Endothelial cell of umbilical vein (primary cell): ENCODE data around the gene CCNA1. TPM values are rescaled to one million over a fixed set of nuclear protein-coding genes. Genes with fewer than 3 reads are reported as not detected.

ENCODE experiments used
- BruUV-seq: library from RNA; stranded (reverse); fragments of 400-500 nt; replicated peaks from 2 replicates; lab custom pipeline; 2021; lab: Mats Ljungman, UMichigan
- CTCF ChIA-PET: fragments of 300-600, 350-600 bp; sonication (Branson Sonifier 250); formaldehyde crosslinking; loops from one replicate; lab custom pipeline; 2021; ENCODE audit warnings: antibody characterized with exemption, inconsistent platforms; lab: Charles Lee
- POLR2A ChIA-PET: fragments of 300-600, 350-600 bp; sonication (Branson Sonifier 250); formaldehyde crosslinking; loops from one replicate; lab custom pipeline; 2021; ENCODE audit warnings: antibody characterized with exemption, inconsistent platforms; lab: Charles Lee
- DNase-seq: peaks from one replicate; pipeline ENCODE4 v3.0.0-alpha.2; 2011; ENCODE audit warnings: low read depth, low spot score
- FAIRE-seq: peaks from 2 replicates; lab custom pipeline; 2011; peaks lifted over from hg19 to GRCh38; lab: Jason Lieb, UNC
- H2AFZ ChIP-seq: 2 replicates; pipeline ENCODE4 v1.6.0; 2012; ENCODE audit warnings: low read depth, low read length, control low read depth, inconsistent platforms
- H3K27ac ChIP-seq: 2 replicates; pipeline ENCODE4 v1.5.1; 2011; ENCODE audit warnings: low read depth, mild to moderate bottlenecking, control low read depth, low read length, moderate library complexity; ENCODE audit not compliant: insufficient read depth
- H3K27me3 ChIP-seq, 2 experiments: 2 replicates each; pipeline versions ENCODE4 v1.6.0 to v1.6.1; 2011; ENCODE audit warnings: low read length in 2 of 2, mixed read lengths in 1 of 2; ENCODE audit not compliant: control insufficient read depth in 2 of 2, insufficient read depth in 2 of 2
- H3K36me3 ChIP-seq, 2 experiments: 2 replicates in 1 of 2; 3 replicates in 1 of 2; pipeline ENCODE4 v1.5.1; 2011; ENCODE audit warnings: low read length in 2 of 2, mild to moderate bottlenecking in 1 of 2, moderate library complexity in 1 of 2; ENCODE audit not compliant: control insufficient read depth in 2 of 2, insufficient read depth in 2 of 2; ENCODE audit errors: extremely low read depth in 1 of 2
- H3K4me1 ChIP-seq: 3 replicates; pipeline ENCODE4 v1.5.1; 2011; ENCODE audit warnings: mild to moderate bottlenecking, low read length; ENCODE audit not compliant: control insufficient read depth, insufficient read depth; ENCODE audit errors: extremely low read depth
- H3K4me2 ChIP-seq: 2 replicates; pipeline ENCODE4 v1.6.1; 2011; ENCODE audit warnings: low read length, control low read depth, mixed read lengths; ENCODE audit not compliant: insufficient read depth
- H3K4me3 ChIP-seq, 3 experiments: fragments of 200-600 bp in 1 of 3; sonication (generic), shearing (Covaris generic) in 1 of 3; replicated peaks in 1 of 3; 2 replicates each; pipeline ENCODE4 v1.5.1; 2011 to 2016; ENCODE audit warnings: control low read depth in 3 of 3, low read length in 3 of 3, mild to moderate bottlenecking in 2 of 3, inconsistent platforms in 1 of 3, low read depth in 1 of 3, moderate library complexity in 1 of 3; ENCODE audit not compliant: insufficient read depth in 1 of 3
- H3K79me2 ChIP-seq: 2 replicates; pipeline ENCODE4 v1.6.0; 2012; ENCODE audit warnings: low read length, inconsistent platforms; ENCODE audit not compliant: control insufficient read depth, insufficient read depth
- H3K9ac ChIP-seq: replicated peaks from 2 replicates; pipeline ENCODE3; 2011; ENCODE audit warnings: low read length, control low read depth; ENCODE audit not compliant: insufficient read depth; ENCODE audit errors: extremely low read depth
- H3K9me1 ChIP-seq: replicated peaks from 3 replicates; pipeline ENCODE4 v1.6.0; 2011; ENCODE audit warnings: mild to moderate bottlenecking, low read length; ENCODE audit not compliant: control insufficient read depth, insufficient read depth; ENCODE audit errors: extremely low read depth
- H3K9me3 ChIP-seq: replicated peaks from 2 replicates; pipeline ENCODE4 v1.5.1; 2012; ENCODE audit warnings: low read length, inconsistent platforms; ENCODE audit not compliant: control insufficient read depth, insufficient read depth
- H4K20me1 ChIP-seq: replicated peaks from 2 replicates; pipeline ENCODE3; 2011; ENCODE audit warnings: mild to moderate bottlenecking, low read length; ENCODE audit not compliant: control insufficient read depth, insufficient read depth; ENCODE audit errors: extremely low read depth
- CTCF ChIP-seq, 2 donors: IDR thresholded peaks; 1 replicate in 1 of 2; 2 replicates in 1 of 2; pipeline ENCODE4 v1.5.1; 2011; ENCODE audit warnings: low read length in 2 of 2, mild to moderate bottlenecking in 2 of 2, moderate library complexity in 2 of 2, control low read depth in 1 of 2, inconsistent platforms in 1 of 2, low read depth in 1 of 2; ENCODE audit not compliant: insufficient read depth in 1 of 2; ENCODE audit errors: extremely low read depth in 1 of 2
- FOS ChIP-seq: IDR thresholded peaks from 2 replicates; pipeline ENCODE4 v1.6.1; 2011; ENCODE audit warnings: mild to moderate bottlenecking, low read length, moderate library complexity, borderline replicate concordance; ENCODE audit not compliant: insufficient read depth
- GATA2 ChIP-seq: IDR thresholded peaks from 2 replicates; pipeline ENCODE4 v1.7.0; 2011; ENCODE audit warnings: low read depth, mild to moderate bottlenecking, moderate library complexity, mixed read lengths, low read length; ENCODE audit not compliant: insufficient read length, insufficient read depth
- MYC ChIP-seq: IDR thresholded peaks from one replicate; pipeline ENCODE4 v1.6.1; 2011; ENCODE audit warnings: mild to moderate bottlenecking, low read depth, low read length
- POLR2AphosphoS5 ChIP-seq: IDR thresholded peaks from 2 replicates; pipeline ENCODE4 v1.6.1; 2012; ENCODE audit warnings: low read depth, mild to moderate bottlenecking, control low read depth, low read length, moderate library complexity; ENCODE audit not compliant: insufficient read depth
- dilution Hi-C: fragments of 300-500 bp; cut with MboI; formaldehyde crosslinking; loops from one replicate; pipeline ENCODE4 v1.15.0; 2019; ENCODE audit warnings: low sequenced_read_pairs; ENCODE audit not compliant: extremely low pct_ligation_motif_present
- intact Hi-C: fragments of 100-400 bp; cut with micrococcal nuclease; formaldehyde crosslinking; loops from one replicate; pipeline ENCODE4 v1.10.0; 2022
- polyA plus RNA-seq, 4 experiments: library from polyadenylated mRNA; depleted of rRNA in 3 of 4; stranded (reverse) in 3 of 4; unstranded in 1 of 4; fragments of >200 nt; gene quantifications; 2 replicates each; pipeline versions ENCODE4 v1.2.1 to v1.2.3, GENCODE V29; 2011 to 2012; ENCODE audit warnings: missing spikeins in 1 of 4
- total RNA-seq: library from RNA; stranded (reverse); gene quantifications from 2 replicates; pipeline ENCODE4 v1.2.3, GENCODE V29; 2021

The CCNA1 gene
- total and polyA plus RNA-seq, 2 donors (not counting 3 experiments of a cell fraction or from before 2014, with no cell fraction given) = 0.46 to 2.8 TPM

GRCh38 chr13:36476661-36477060, 44.4 kb downstream of the CCNA1 start:
- H3K4me1 ChIP-seq = no peaks in the 10 kb centered on the region
- H3K4me3 ChIP-seq = no peak overlapping the region
- ChIA-PET CTCF (interaction anchor here (1.5 kb wide), 1 partner anchor 194 kb away, joined by 5 read pairs; no protein-coding TSS in a partner anchor), POLR2A (no interaction called here)
- BruUV-seq = no TSS peak
- no peaks in the 10 kb centered on the region for H3K36me3 ChIP-seq
- no peaks in the 10 kb centered on the region for H3K9me1 ChIP-seq
- no peak for DNase-seq
- no peak overlapping the region for H3K27ac ChIP-seq
- FAIRE-seq = no peak
- no peak overlapping the region for H2AFZ ChIP-seq
- no peaks in the 10 kb centered on the region for H4K20me1 ChIP-seq
- no peak for TF ChIP-seq POLR2AphosphoS5
- TF ChIP-seq FOS = no peak
- no peak for TF ChIP-seq GATA2
- TF ChIP-seq CTCF (IDR thresholded peaks at IDR 0.05; ENCODE audit: extremely low read depth in 1 of 2, insufficient read depth in 1 of 2, low read depth in 1 of 2, low read length in 2 of 2) = no peak
- no peak for TF ChIP-seq MYC
- intact Hi-C loops = no loop called here
- no peaks in the 10 kb centered on the region for H3K79me2 ChIP-seq
- no peak overlapping the region for H3K4me2 ChIP-seq
- H3K27me3 ChIP-seq = peaks cover 4 to 13% of the 10 kb centered on the region in 2 experiments
- dilution Hi-C loops = no loop called here
- H3K9ac ChIP-seq = no peak overlapping the region
- no peaks in the 10 kb centered on the region for H3K9me3 ChIP-seq
